Parathyroid adenoma (tissue), 2 donors: Measurements from ENCODE around the gene HORMAD2.

ENCODE experiments used
- H2AFZ ChIP-seq: fragments of 300-600 bp; sonication (generic); one replicate; pipeline ENCODE4 v1.7.0; 2017; ENCODE audit warnings: antibody characterized with exemption, mild to moderate bottlenecking
- H3K27ac ChIP-seq: fragments of 300-600 bp; sonication (generic); one replicate; pipeline ENCODE4 v1.7.0; 2017
- H3K27me3 ChIP-seq: fragments of 300-600 bp; sonication (generic); one replicate; pipeline ENCODE4 v1.7.0; 2017; ENCODE audit warnings: low read length; ENCODE audit not compliant: control insufficient read depth, insufficient read depth
- H3K36me3 ChIP-seq: fragments of 300-600 bp; sonication (generic); one replicate; pipeline ENCODE4 v1.7.0; 2017; ENCODE audit warnings: low read length; ENCODE audit not compliant: control insufficient read depth, insufficient read depth
- H3K4me1 ChIP-seq: fragments of 300-600 bp; sonication (generic); one replicate; pipeline ENCODE4 v1.7.0; 2017; ENCODE audit warnings: control low read depth
- H3K4me2 ChIP-seq: fragments of 300-600 bp; sonication (generic); one replicate; pipeline ENCODE4 v1.7.0; 2017; ENCODE audit warnings: low read length
- H3K4me3 ChIP-seq: fragments of 300-600 bp; sonication (generic); one replicate; pipeline ENCODE4 v1.7.0; 2017; ENCODE audit warnings: low read depth, low read length
- H3K79me2 ChIP-seq: fragments of 300-600 bp; sonication (generic); one replicate; pipeline ENCODE4 v1.7.0; 2017; ENCODE audit warnings: control low read depth
- H3K9ac ChIP-seq: fragments of 300-600 bp; sonication (generic); one replicate; pipeline ENCODE4 v1.7.0; 2017; ENCODE audit warnings: mild to moderate bottlenecking
- H3K9me3 ChIP-seq: fragments of 300-600 bp; sonication (generic); one replicate; pipeline ENCODE4 v1.7.0; 2017; ENCODE audit warnings: low read length; ENCODE audit not compliant: control insufficient read depth
- TF ChIP-seq, protein P1 (sequence below): fragments of 300-600 bp; sonication (generic); IDR thresholded peaks from one replicate; pipeline ENCODE4 v1.7.0; 2017; ENCODE audit warnings: antibody characterized with exemption, mild to moderate bottlenecking
- donor health status: primary hyperparathyroidism.

HORMAD2 gene

DNA sequence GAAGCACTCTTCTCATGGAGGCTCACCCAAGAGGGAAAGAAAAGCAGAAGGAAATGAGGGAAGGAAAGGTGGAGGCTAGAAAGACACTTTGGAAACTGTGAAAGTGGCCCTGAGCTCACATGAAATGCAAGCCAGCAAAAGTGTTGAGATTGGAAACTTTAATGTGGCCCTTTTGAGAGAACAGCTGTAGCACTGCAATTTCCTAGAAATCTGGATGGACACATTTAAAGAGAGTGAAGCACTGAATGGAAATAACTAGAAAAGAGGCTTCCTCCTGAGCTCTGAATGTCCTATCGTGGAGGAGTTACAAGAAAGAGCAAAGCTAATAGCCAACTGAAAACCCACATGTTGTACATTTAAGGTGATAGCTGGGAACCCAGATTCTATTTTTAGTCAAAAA lies 110.3 kb downstream of the HORMAD2 start:
- no peaks in the 10 kb centered on the region for H3K79me2 ChIP-seq
- TF ChIP-seq, protein P1, sequence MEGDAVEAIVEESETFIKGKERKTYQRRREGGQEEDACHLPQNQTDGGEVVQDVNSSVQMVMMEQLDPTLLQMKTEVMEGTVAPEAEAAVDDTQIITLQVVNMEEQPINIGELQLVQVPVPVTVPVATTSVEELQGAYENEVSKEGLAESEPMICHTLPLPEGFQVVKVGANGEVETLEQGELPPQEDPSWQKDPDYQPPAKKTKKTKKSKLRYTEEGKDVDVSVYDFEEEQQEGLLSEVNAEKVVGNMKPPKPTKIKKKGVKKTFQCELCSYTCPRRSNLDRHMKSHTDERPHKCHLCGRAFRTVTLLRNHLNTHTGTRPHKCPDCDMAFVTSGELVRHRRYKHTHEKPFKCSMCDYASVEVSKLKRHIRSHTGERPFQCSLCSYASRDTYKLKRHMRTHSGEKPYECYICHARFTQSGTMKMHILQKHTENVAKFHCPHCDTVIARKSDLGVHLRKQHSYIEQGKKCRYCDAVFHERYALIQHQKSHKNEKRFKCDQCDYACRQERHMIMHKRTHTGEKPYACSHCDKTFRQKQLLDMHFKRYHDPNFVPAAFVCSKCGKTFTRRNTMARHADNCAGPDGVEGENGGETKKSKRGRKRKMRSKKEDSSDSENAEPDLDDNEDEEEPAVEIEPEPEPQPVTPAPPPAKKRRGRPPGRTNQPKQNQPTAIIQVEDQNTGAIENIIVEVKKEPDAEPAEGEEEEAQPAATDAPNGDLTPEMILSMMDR, result no peak
- H3K27ac ChIP-seq, result no peak overlapping the region
- no peak overlapping the region for H2AFZ ChIP-seq
- no peak overlapping the region for H3K9ac ChIP-seq
- no peaks in the 10 kb centered on the region for H3K36me3 ChIP-seq
- H3K4me1 ChIP-seq, result no peaks in the 10 kb centered on the region
- H3K9me3 ChIP-seq, result no peaks in the 10 kb centered on the region
- H3K4me3 ChIP-seq, result no peak overlapping the region
- H3K4me2 ChIP-seq, result no peak overlapping the region
- no peaks in the 10 kb centered on the region for H3K27me3 ChIP-seq

DNA sequence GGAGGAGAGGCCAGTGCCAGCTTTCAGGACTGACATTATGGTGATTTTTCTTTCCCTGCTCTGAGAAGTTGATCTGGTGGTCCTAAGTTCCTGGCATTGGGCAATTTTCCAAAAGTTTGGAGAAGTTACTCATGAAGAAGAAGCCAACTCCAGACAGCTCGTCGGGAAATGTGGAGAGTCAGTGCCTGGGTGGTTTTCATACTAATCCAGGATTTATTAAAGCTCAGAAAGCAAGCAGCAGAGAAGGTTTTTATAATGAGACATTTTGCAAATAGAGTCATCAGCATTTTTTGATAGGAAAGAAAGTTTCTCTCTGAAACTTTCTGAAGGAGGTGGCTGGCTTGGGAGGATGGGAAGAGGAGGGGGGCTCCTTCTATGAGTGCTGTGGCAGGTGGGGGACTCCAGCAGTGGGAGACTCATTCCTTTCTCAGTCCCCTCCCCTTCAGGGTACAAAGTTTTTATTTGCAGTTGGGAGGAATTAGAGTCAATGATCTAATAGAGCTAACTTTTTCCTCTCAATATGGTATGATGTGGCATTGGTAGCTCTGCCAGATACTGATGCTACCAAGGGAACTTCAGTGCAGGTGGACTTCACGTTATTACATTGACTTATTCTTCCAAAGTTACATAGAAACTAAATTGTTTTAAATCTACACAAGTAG lies 110.9 kb downstream of the HORMAD2 start:
- H3K36me3 ChIP-seq, result no peaks in the 10 kb centered on the region
- no peak overlapping the region for H2AFZ ChIP-seq
- no peak overlapping the region for H3K4me2 ChIP-seq
- H3K27ac ChIP-seq, result no peak overlapping the region
- no peaks in the 10 kb centered on the region for H3K27me3 ChIP-seq
- TF ChIP-seq, protein P1, result no peak
- H3K79me2 ChIP-seq, result no peaks in the 10 kb centered on the region
- H3K9ac ChIP-seq, result no peak overlapping the region
- no peaks in the 10 kb centered on the region for H3K4me1 ChIP-seq
- H3K4me3 ChIP-seq, result no peak overlapping the region
- H3K9me3 ChIP-seq, result no peaks in the 10 kb centered on the region

DNA sequence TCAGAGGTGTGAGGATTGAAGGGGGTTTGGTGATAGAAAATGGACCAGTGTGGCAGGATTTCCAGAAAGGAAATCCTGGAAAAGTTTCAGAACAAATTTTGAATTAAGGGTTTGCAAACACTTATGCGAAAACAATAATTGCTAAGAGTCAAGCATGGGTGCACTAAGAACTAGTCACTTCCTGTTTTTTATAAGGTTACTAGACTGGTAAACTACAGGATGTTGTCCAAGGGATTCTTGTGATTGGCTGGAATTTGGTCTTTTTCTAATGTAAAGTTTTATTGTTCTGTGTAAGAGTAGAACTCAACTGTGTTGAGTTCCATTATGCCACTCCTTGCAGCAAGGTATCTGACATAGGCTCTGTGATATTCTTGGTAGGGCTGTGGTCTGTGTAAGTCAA lies 112.2 kb downstream of the HORMAD2 start:
- Histone ChIP-seq H3K36me3 (no peaks in the 10 kb centered on the region), H3K79me2 (no peaks in the 10 kb centered on the region), H3K27me3 (no peaks in the 10 kb centered on the region), H3K9ac (no peak overlapping the region), H3K27ac (no peak overlapping the region), H2AFZ (no peak overlapping the region), H3K4me1 (no peaks in the 10 kb centered on the region), H3K4me3 (no peak overlapping the region), H3K4me2 (no peak overlapping the region), H3K9me3 (no peaks in the 10 kb centered on the region)
- TF ChIP-seq, protein P1, result no peak

DNA sequence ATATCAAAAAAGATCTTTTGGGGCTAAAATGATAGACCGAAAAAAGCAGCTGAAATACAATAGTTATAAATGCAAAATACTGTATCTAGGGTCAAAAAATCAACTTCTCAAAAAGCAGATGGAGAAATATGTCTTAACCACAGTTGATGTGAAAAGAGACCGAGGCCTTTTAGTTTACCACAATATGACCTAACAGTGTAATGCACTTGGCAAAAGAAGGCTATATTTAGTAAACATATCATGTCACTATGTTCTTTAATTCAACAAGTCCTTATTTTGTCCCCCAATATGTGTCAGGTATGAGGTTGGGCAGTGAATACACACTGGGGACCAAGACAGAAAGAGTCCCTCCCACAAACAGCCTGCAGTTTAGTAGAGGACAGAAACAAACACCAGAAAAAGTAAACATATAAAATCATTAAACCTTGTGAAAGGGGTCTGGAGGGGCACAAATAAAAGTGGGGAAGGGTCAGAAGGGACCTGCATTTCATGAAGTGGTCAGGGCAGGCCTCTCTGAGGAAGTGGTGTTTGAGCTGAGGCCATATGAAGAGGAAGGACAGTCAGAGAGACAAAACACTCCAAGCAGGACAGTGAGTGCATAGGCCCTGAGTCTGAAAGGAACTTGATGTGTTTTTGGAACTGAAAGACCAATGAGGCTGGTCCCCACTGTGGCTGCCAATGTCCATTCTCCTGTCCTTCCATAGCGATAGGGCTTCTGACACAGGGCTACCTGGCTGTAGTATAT lies 112.9 kb downstream of the HORMAD2 start:
- no peak overlapping the region for H3K4me2 ChIP-seq
- H3K36me3 ChIP-seq, result no peaks in the 10 kb centered on the region
- H3K9ac ChIP-seq, result no peak overlapping the region
- no peak overlapping the region for H2AFZ ChIP-seq
- TF ChIP-seq, protein P1, result no peak
- H3K4me1 ChIP-seq, result no peaks in the 10 kb centered on the region
- H3K27ac ChIP-seq, result no peak overlapping the region
- no peak overlapping the region for H3K4me3 ChIP-seq
- no peaks in the 10 kb centered on the region for H3K79me2 ChIP-seq
- H3K9me3 ChIP-seq, result no peaks in the 10 kb centered on the region
- H3K27me3 ChIP-seq, result no peaks in the 10 kb centered on the region
